PFSK-1 (cell line): Measurements from ENCODE around the gene RAD54L2.

Source experiments
- FOXP2 ChIP-seq: optimal IDR thresholded peaks from 2 replicates; pipeline ENCODE3; 2011; ENCODE audit warnings: borderline replicate concordance, control low read depth, inconsistent platforms; ENCODE audit not compliant: insufficient read depth; ENCODE audit errors: extremely low read length, extremely low read depth
- POLR2AphosphoS5 ChIP-seq: IDR thresholded peaks from 2 replicates; pipeline ENCODE4 v1.6.1; 2012; ENCODE audit warnings: low read depth, mild to moderate bottlenecking, control low read depth, low read length, moderate library complexity
- REST ChIP-seq, 2 experiments: IDR thresholded peaks; 2 replicates each; pipeline versions ENCODE4 v1.6.1 to v1.8.0; 2011 to 2012; ENCODE audit warnings: low read depth in 2 of 2, low read length in 2 of 2, control low read depth in 1 of 2, inconsistent platforms in 1 of 2, mild to moderate bottlenecking in 1 of 2, moderate library complexity in 1 of 2; ENCODE audit not compliant: insufficient read depth in 1 of 2
- SIN3A ChIP-seq: IDR thresholded peaks from 2 replicates; pipeline ENCODE4 v1.6.1; 2012; ENCODE audit warnings: mild to moderate bottlenecking, low read length, moderate library complexity, borderline replicate concordance; ENCODE audit not compliant: insufficient read depth
- TAF1 ChIP-seq: IDR thresholded peaks from 2 replicates; pipeline ENCODE4 v1.6.1; 2012; ENCODE audit warnings: low read length, control low read depth, borderline replicate concordance; ENCODE audit not compliant: insufficient read depth

RAD54L2 gene

GRCh38 chr3:51585197-51585596 is 46.7 kb downstream of the RAD54L2 start:
- TF ChIP-seq SIN3A = no peak
- no peak for TF ChIP-seq FOXP2
- no peak for TF ChIP-seq REST (IDR thresholded peaks at IDR 0.05; ENCODE audit: insufficient read depth in 1 of 2, low read depth in 2 of 2, low read length in 2 of 2)
- no peak for TF ChIP-seq POLR2AphosphoS5
- TF ChIP-seq TAF1 = no peak

GRCh38 chr3:51585871-51586270 is 47.4 kb downstream of the RAD54L2 start:
- TF ChIP-seq REST (IDR thresholded peaks at IDR 0.05; ENCODE audit: insufficient read depth in 1 of 2, low read depth in 2 of 2, low read length in 2 of 2) = no peak
- TF ChIP-seq TAF1 = no peak
